HL-60 (cell line): ENCODE data around the gene C2orf78.

ENCODE experiments used
- GABPA ChIP-seq: IDR thresholded peaks from 2 replicates; pipeline ENCODE4 v1.6.1; 2012; ENCODE audit warnings: low read depth
- POLR2AphosphoS5 ChIP-seq: IDR thresholded peaks from 2 replicates; pipeline ENCODE4 v1.6.1; 2012; ENCODE audit warnings: low read depth
- SPI1 ChIP-seq: IDR thresholded peaks from 2 replicates; pipeline ENCODE4 v1.6.1; 2012; ENCODE audit warnings: low read depth, mild to moderate bottlenecking, borderline replicate concordance
- TF ChIP-seq, protein P1 (sequence below): IDR thresholded peaks from one replicate; pipeline ENCODE4 v1.5.1; 2011; ENCODE audit warnings: low read length, control low read depth, inconsistent platforms; ENCODE audit not compliant: insufficient read depth
- TF ChIP-seq, protein P2 (sequence below): IDR thresholded peaks from 2 replicates; pipeline ENCODE4 v1.6.1; 2012; ENCODE audit warnings: low read depth; ENCODE audit not compliant: insufficient replicate concordance

DNA sequence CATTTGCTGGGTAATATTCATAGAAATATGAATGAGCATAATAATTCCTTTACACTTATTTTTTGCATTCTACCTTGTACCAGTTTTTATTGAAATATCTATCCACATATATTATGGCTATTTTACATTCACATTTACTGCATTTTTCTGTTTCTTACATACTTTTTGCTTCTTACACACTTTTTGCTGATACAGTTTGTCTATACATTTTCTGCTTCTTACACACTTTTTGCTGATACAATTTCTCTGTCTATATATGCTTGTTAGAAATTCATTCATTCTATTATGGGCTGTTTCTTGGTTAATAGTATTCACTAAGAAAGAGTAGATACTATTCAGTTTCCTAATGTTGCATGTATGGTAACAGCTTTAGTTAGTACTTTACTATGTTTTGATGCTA, 27.9 kb downstream of the C2orf78 start:
- TF ChIP-seq, protein P1, sequence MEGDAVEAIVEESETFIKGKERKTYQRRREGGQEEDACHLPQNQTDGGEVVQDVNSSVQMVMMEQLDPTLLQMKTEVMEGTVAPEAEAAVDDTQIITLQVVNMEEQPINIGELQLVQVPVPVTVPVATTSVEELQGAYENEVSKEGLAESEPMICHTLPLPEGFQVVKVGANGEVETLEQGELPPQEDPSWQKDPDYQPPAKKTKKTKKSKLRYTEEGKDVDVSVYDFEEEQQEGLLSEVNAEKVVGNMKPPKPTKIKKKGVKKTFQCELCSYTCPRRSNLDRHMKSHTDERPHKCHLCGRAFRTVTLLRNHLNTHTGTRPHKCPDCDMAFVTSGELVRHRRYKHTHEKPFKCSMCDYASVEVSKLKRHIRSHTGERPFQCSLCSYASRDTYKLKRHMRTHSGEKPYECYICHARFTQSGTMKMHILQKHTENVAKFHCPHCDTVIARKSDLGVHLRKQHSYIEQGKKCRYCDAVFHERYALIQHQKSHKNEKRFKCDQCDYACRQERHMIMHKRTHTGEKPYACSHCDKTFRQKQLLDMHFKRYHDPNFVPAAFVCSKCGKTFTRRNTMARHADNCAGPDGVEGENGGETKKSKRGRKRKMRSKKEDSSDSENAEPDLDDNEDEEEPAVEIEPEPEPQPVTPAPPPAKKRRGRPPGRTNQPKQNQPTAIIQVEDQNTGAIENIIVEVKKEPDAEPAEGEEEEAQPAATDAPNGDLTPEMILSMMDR = no peak
- TF ChIP-seq GABPA (no peak), SPI1 (no peak), POLR2AphosphoS5 (no peak)
- TF ChIP-seq, protein P2, sequence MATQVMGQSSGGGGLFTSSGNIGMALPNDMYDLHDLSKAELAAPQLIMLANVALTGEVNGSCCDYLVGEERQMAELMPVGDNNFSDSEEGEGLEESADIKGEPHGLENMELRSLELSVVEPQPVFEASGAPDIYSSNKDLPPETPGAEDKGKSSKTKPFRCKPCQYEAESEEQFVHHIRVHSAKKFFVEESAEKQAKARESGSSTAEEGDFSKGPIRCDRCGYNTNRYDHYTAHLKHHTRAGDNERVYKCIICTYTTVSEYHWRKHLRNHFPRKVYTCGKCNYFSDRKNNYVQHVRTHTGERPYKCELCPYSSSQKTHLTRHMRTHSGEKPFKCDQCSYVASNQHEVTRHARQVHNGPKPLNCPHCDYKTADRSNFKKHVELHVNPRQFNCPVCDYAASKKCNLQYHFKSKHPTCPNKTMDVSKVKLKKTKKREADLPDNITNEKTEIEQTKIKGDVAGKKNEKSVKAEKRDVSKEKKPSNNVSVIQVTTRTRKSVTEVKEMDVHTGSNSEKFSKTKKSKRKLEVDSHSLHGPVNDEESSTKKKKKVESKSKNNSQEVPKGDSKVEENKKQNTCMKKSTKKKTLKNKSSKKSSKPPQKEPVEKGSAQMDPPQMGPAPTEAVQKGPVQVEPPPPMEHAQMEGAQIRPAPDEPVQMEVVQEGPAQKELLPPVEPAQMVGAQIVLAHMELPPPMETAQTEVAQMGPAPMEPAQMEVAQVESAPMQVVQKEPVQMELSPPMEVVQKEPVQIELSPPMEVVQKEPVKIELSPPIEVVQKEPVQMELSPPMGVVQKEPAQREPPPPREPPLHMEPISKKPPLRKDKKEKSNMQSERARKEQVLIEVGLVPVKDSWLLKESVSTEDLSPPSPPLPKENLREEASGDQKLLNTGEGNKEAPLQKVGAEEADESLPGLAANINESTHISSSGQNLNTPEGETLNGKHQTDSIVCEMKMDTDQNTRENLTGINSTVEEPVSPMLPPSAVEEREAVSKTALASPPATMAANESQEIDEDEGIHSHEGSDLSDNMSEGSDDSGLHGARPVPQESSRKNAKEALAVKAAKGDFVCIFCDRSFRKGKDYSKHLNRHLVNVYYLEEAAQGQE = no peak
